ENCODE data around the gene OPTC.
A peak's percentile ranks its signal among the peaks of the same experiment; 100 is the strongest.

The OPTC gene

GRCh38 chr1:203553496-203553895 is 59.5 kb downstream of the OPTC start:
- Histone ChIP-seq H3K9ac (no peak overlapping the region), H3K27ac (no peak overlapping the region), H4K20me1 (no peaks in the 10 kb centered on the region), H3K4me3 (no peak overlapping the region), H3K27me3 (no peaks in the 10 kb centered on the region), H3K4me1 (peaks cover 17% of the 10 kb centered on the region), H3K9me3 (no peaks in the 10 kb centered on the region), H3K4me2 (no peak overlapping the region), H3K36me3 (no peaks in the 10 kb centered on the region)
- TF ChIP-seq Cebpa-rat (IDR thresholded peaks at IDR 0.05): no peak

GRCh38 chr1:203554071-203554470 is 60.1 kb downstream of the OPTC start:
- Histone ChIP-seq H3K27me3 (no peaks in the 10 kb centered on the region), H3K4me2 (no peak overlapping the region), H4K20me1 (no peaks in the 10 kb centered on the region), H3K27ac (no peak overlapping the region), H3K4me3 (no peak overlapping the region), H3K36me3 (no peaks in the 10 kb centered on the region), H3K9me3 (no peaks in the 10 kb centered on the region), H3K9ac (no peak overlapping the region), H3K4me1 (peaks cover 17% of the 10 kb centered on the region)
- no peak for TF ChIP-seq Cebpa-rat (IDR thresholded peaks at IDR 0.05)

GRCh38 chr1:203555076-203555475 is 61.1 kb downstream of the OPTC start:
- Histone ChIP-seq H3K36me3 (no peaks in the 10 kb centered on the region), H3K4me1 (peaks cover 17% of the 10 kb centered on the region), H3K27me3 (no peaks in the 10 kb centered on the region), H3K27ac (no peak overlapping the region), H4K20me1 (no peaks in the 10 kb centered on the region), H3K4me3 (no peak overlapping the region), H3K4me2 (peak overlapping the region; percentile 64), H3K9me3 (no peaks in the 10 kb centered on the region), H3K9ac (no peak overlapping the region)
- no peak for TF ChIP-seq Cebpa-rat (IDR thresholded peaks at IDR 0.05)

GRCh38 chr1:203555511-203556046 is 61.6 kb downstream of the OPTC start:
- Histone ChIP-seq H3K27me3 (no peaks in the 10 kb centered on the region), H3K4me3 (no peak overlapping the region), H3K9me3 (no peaks in the 10 kb centered on the region), H3K36me3 (no peaks in the 10 kb centered on the region), H3K4me1 (peaks cover 17% of the 10 kb centered on the region), H3K4me2 (peak overlapping the region; percentile 64), H3K27ac (peak overlapping the region; percentile 5; the same call in 1 of the 2 replicates), H4K20me1 (no peaks in the 10 kb centered on the region), H3K9ac (0 out of 2 replicates have a peak overlapping the region, but pooled peaks have one; percentile 22)
- TF ChIP-seq Cebpa-rat (IDR thresholded peaks at IDR 0.05): no peak

GRCh38 chr1:203556047-203556851 is 62.3 kb downstream of the OPTC start:
- Histone ChIP-seq H3K4me3 (no peak overlapping the region), H3K4me1 (peaks cover 17% of the 10 kb centered on the region), H3K9ac (peak overlapping the region; percentile 22; the same call in 1 of the 2 replicates), H4K20me1 (no peaks in the 10 kb centered on the region), H3K27me3 (no peaks in the 10 kb centered on the region), H3K36me3 (no peaks in the 10 kb centered on the region), H3K4me2 (peak overlapping the region; percentile 64), H3K9me3 (no peaks in the 10 kb centered on the region), H3K27ac (peak overlapping the region; percentile 5; the same call in 1 of the 2 replicates)
- TF ChIP-seq Cebpa-rat (IDR thresholded peaks at IDR 0.05): no peak

- Histone ChIP-seq H3K9ac (no peak overlapping the region), H3K27me3 (no peaks in the 10 kb centered on the region)
These were observed 63.4 kb downstream of the OPTC start for GRCh38 chr1:203557390-203557789.

GRCh38 chr1:203558064-203558760 is 64.3 kb downstream of the OPTC start:
- no peak overlapping the region for H3K9ac ChIP-seq
- no peak overlapping the region for H3K4me3 ChIP-seq
- peaks cover 17% of the 10 kb centered on the region for H3K4me1 ChIP-seq
- no peaks in the 10 kb centered on the region for H4K20me1 ChIP-seq
- H3K36me3 ChIP-seq: no peaks in the 10 kb centered on the region
- H3K9me3 ChIP-seq: 0 out of 2 replicates have a peak, but pooled peaks cover 4% of the 10 kb centered on the region
- TF ChIP-seq Cebpa-rat (IDR thresholded peaks at IDR 0.05): no peak
- no peak overlapping the region for H3K27ac ChIP-seq
- no peaks in the 10 kb centered on the region for H3K27me3 ChIP-seq
- H3K4me2 ChIP-seq: no peak overlapping the region

More at GRCh38 chr1:203557390-203557789, 63.4 kb downstream of the OPTC start:
- Histone ChIP-seq H3K9me3 (no peaks in the 10 kb centered on the region), H3K4me3 (no peak overlapping the region), H3K36me3 (no peaks in the 10 kb centered on the region), H4K20me1 (no peaks in the 10 kb centered on the region), H3K4me1 (peaks cover 17% of the 10 kb centered on the region), H3K27ac (no peak overlapping the region), H3K4me2 (no peak overlapping the region)
- no peak for TF ChIP-seq Cebpa-rat (IDR thresholded peaks at IDR 0.05)
